ENCODE results near the gene UGP2.

Gene UGP2

GRCh38 chr2:63875559-63876245, 34.0 kb downstream of the UGP2 start:
- Histone ChIP-seq H3K27ac (ENCODE audit: low read depth, low read length) (no peak overlapping the region), H3K4me2 (ENCODE audit: low read length) (no peak overlapping the region), H3K56ac (ENCODE audit: low read length) (no peak overlapping the region), H4K8ac (ENCODE audit: low read depth, low read length) (no peak overlapping the region), H4K5ac (ENCODE audit: low read length) (no peak overlapping the region), H3K27me3 (ENCODE audit: insufficient read depth, low read length, poor library complexity) (no peaks in the 10 kb centered on the region), H3K4me1 (ENCODE audit: control insufficient read depth, low read depth, low read length) (peaks cover 7% of the 10 kb centered on the region), H2AK5ac (ENCODE audit: low read length) (no peak overlapping the region), H3K36me3 (ENCODE audit: control insufficient read depth, insufficient read depth, low read length) (no peaks in the 10 kb centered on the region), H3K79me1 (ENCODE audit: low read length) (peaks cover 19% of the 10 kb centered on the region), H2BK5ac (ENCODE audit: low read length) (no peak overlapping the region), H3K79me2 (ENCODE audit: control insufficient read depth, insufficient read depth, low read length) (peaks cover 35% of the 10 kb centered on the region), H3K4ac (ENCODE audit: low read depth, low read length) (no peak overlapping the region), H3K9ac (ENCODE audit: low read length) (no peak overlapping the region), H3K4me3 (ENCODE audit: low read length) (no peak overlapping the region), H2BK15ac (replicated peaks; ENCODE audit: low read depth) (no peak overlapping the region), H3K18ac (ENCODE audit: low read length) (no peak overlapping the region), H2BK120ac (ENCODE audit: low read depth, low read length) (no peak overlapping the region), H3K23ac (ENCODE audit: low read length) (peak overlapping the region; percentile 11)
- WGBS (ENCODE audit: extremely low coverage, insufficient coverage, low lambda C conversion rate), result no CpG with 5 or more reads among the region's 3 CpGs
- DNase-seq, result peak; percentile 34

- Histone ChIP-seq H2AK5ac (ENCODE audit: low read length) (no peak overlapping the region), H3K4ac (ENCODE audit: low read depth, low read length) (no peak overlapping the region), H3K18ac (ENCODE audit: low read length) (no peak overlapping the region), H4K8ac (ENCODE audit: low read depth, low read length) (no peak overlapping the region), H3K4me2 (ENCODE audit: low read length) (no peak overlapping the region), H3K4me3 (ENCODE audit: low read length) (no peak overlapping the region), H3K4me1 (ENCODE audit: control insufficient read depth, low read depth, low read length) (peaks cover 8% of the 10 kb centered on the region), H2BK120ac (ENCODE audit: low read depth, low read length) (no peak overlapping the region), H3K27me3 (ENCODE audit: insufficient read depth, low read length, poor library complexity) (no peaks in the 10 kb centered on the region), H3K79me1 (ENCODE audit: low read length) (peaks cover 19% of the 10 kb centered on the region), H3K27ac (ENCODE audit: low read depth, low read length) (no peak overlapping the region), H3K9ac (ENCODE audit: low read length) (no peak overlapping the region), H3K23ac (ENCODE audit: low read length) (no peak overlapping the region), H2BK5ac (ENCODE audit: low read length) (no peak overlapping the region), H3K79me2 (ENCODE audit: control insufficient read depth, insufficient read depth, low read length) (peaks cover 35% of the 10 kb centered on the region), H2BK15ac (replicated peaks; ENCODE audit: low read depth) (no peak overlapping the region), H3K36me3 (ENCODE audit: control insufficient read depth, insufficient read depth, low read length) (no peaks in the 10 kb centered on the region), H3K56ac (ENCODE audit: low read length) (no peak overlapping the region), H4K5ac (ENCODE audit: low read length) (no peak overlapping the region)
- no CpG with 5 or more reads among the region's 5 CpGs for WGBS (ENCODE audit: extremely low coverage, insufficient coverage, low lambda C conversion rate)
- no peak for DNase-seq
Measured at GRCh38 chr2:63876311-63876710, 34.6 kb downstream of the UGP2 start.

- no peak overlapping the region for H3K23ac ChIP-seq (ENCODE audit: low read length)
- no peak overlapping the region for H3K4ac ChIP-seq (ENCODE audit: low read depth, low read length)
- WGBS (ENCODE audit: extremely low coverage, insufficient coverage, low lambda C conversion rate), result no CpG with 5 or more reads among the region's 1 CpG
- no peak overlapping the region for H4K5ac ChIP-seq (ENCODE audit: low read length)
- no peaks in the 10 kb centered on the region for H3K27me3 ChIP-seq (ENCODE audit: insufficient read depth, low read length, poor library complexity)
- DNase-seq, result no peak
- H3K79me1 ChIP-seq (ENCODE audit: low read length), result peaks cover 21% of the 10 kb centered on the region
- no peak overlapping the region for H2AK5ac ChIP-seq (ENCODE audit: low read length)
- H3K27ac ChIP-seq (ENCODE audit: low read depth, low read length), result no peak overlapping the region
- H3K18ac ChIP-seq (ENCODE audit: low read length), result peak overlapping the region; percentile 72
- peaks cover 28% of the 10 kb centered on the region for H3K79me2 ChIP-seq (ENCODE audit: control insufficient read depth, insufficient read depth, low read length)
- H3K4me1 ChIP-seq (ENCODE audit: control insufficient read depth, low read depth, low read length), result peaks cover 8% of the 10 kb centered on the region
- H3K56ac ChIP-seq (ENCODE audit: low read length), result no peak overlapping the region
- H4K8ac ChIP-seq (ENCODE audit: low read depth, low read length), result no peak overlapping the region
- H3K9ac ChIP-seq (ENCODE audit: low read length), result no peak overlapping the region
- H2BK120ac ChIP-seq (ENCODE audit: low read depth, low read length), result no peak overlapping the region
- H2BK15ac ChIP-seq (replicated peaks; ENCODE audit: low read depth), result no peak overlapping the region
- H3K4me3 ChIP-seq (ENCODE audit: low read length), result no peak overlapping the region
- H3K36me3 ChIP-seq (ENCODE audit: control insufficient read depth, insufficient read depth, low read length), result peaks cover 2% of the 10 kb centered on the region
- no peak overlapping the region for H3K4me2 ChIP-seq (ENCODE audit: low read length)
- H2BK5ac ChIP-seq (ENCODE audit: low read length), result no peak overlapping the region
Measured at GRCh38 chr2:63878486-63878885, 36.8 kb downstream of the UGP2 start.

GRCh38 chr2:63879876-63880433, 38.3 kb downstream of the UGP2 start:
- no peak overlapping the region for H2BK15ac ChIP-seq (replicated peaks; ENCODE audit: low read depth)
- H3K27ac ChIP-seq (ENCODE audit: low read depth, low read length), result peak overlapping the region; percentile 81
- peaks cover 5% of the 10 kb centered on the region for H3K4me1 ChIP-seq (ENCODE audit: control insufficient read depth, low read depth, low read length)
- no peak overlapping the region for H3K9ac ChIP-seq (ENCODE audit: low read length)
- no peaks in the 10 kb centered on the region for H3K27me3 ChIP-seq (ENCODE audit: insufficient read depth, low read length, poor library complexity)
- no peak for DNase-seq
- peaks cover 17% of the 10 kb centered on the region for H3K79me2 ChIP-seq (ENCODE audit: control insufficient read depth, insufficient read depth, low read length)
- peaks cover 16% of the 10 kb centered on the region for H3K79me1 ChIP-seq (ENCODE audit: low read length)
- H2BK5ac ChIP-seq (ENCODE audit: low read length), result peak overlapping the region; percentile 43
- no CpG with 5 or more reads among the region's 2 CpGs for WGBS (ENCODE audit: extremely low coverage, insufficient coverage, low lambda C conversion rate)
- no peak overlapping the region for H4K5ac ChIP-seq (ENCODE audit: low read length)
- peak overlapping the region; percentile 39 for H3K56ac ChIP-seq (ENCODE audit: low read length)
- no peak overlapping the region for H3K4me2 ChIP-seq (ENCODE audit: low read length)
- H3K18ac ChIP-seq (ENCODE audit: low read length), result no peak overlapping the region
- H2AK5ac ChIP-seq (ENCODE audit: low read length), result no peak overlapping the region
- H2BK120ac ChIP-seq (ENCODE audit: low read depth, low read length), result no peak overlapping the region
- H3K23ac ChIP-seq (ENCODE audit: low read length), result no peak overlapping the region
- peaks cover 2% of the 10 kb centered on the region for H3K36me3 ChIP-seq (ENCODE audit: control insufficient read depth, insufficient read depth, low read length)
- H3K4me3 ChIP-seq (ENCODE audit: low read length), result no peak overlapping the region
- H4K8ac ChIP-seq (ENCODE audit: low read depth, low read length), result no peak overlapping the region
- no peak overlapping the region for H3K4ac ChIP-seq (ENCODE audit: low read depth, low read length)

- Histone ChIP-seq H3K4ac (ENCODE audit: low read depth, low read length) (no peak overlapping the region), H3K56ac (ENCODE audit: low read length) (no peak overlapping the region), H3K36me3 (ENCODE audit: control insufficient read depth, insufficient read depth, low read length) (peaks cover 2% of the 10 kb centered on the region), H3K4me3 (ENCODE audit: low read length) (no peak overlapping the region), H3K79me2 (ENCODE audit: control insufficient read depth, insufficient read depth, low read length) (peaks cover 12% of the 10 kb centered on the region), H3K23ac (ENCODE audit: low read length) (no peak overlapping the region), H4K8ac (ENCODE audit: low read depth, low read length) (no peak overlapping the region), H3K4me2 (ENCODE audit: low read length) (no peak overlapping the region), H2BK120ac (ENCODE audit: low read depth, low read length) (no peak overlapping the region), H3K18ac (ENCODE audit: low read length) (no peak overlapping the region), H3K4me1 (ENCODE audit: control insufficient read depth, low read depth, low read length) (peaks cover 3% of the 10 kb centered on the region), H2AK5ac (ENCODE audit: low read length) (no peak overlapping the region), H3K27ac (ENCODE audit: low read depth, low read length) (peak overlapping the region; percentile 81), H2BK5ac (ENCODE audit: low read length) (no peak overlapping the region), H3K9ac (ENCODE audit: low read length) (no peak overlapping the region), H3K79me1 (ENCODE audit: low read length) (peaks cover 12% of the 10 kb centered on the region), H2BK15ac (replicated peaks; ENCODE audit: low read depth) (no peak overlapping the region), H4K5ac (ENCODE audit: low read length) (no peak overlapping the region), H3K27me3 (ENCODE audit: insufficient read depth, low read length, poor library complexity) (no peaks in the 10 kb centered on the region)
- WGBS (ENCODE audit: extremely low coverage, insufficient coverage, low lambda C conversion rate), result no CpG with 5 or more reads among the region's 4 CpGs
- peak; percentile 70 for DNase-seq
Measured at GRCh38 chr2:63880625-63881024, 38.9 kb downstream of the UGP2 start.
